Common myeloid progenitor, CD34-positive (primary cell): ENCODE data around the gene IFNA4.

Experiments used
- CTCF ChIA-PET: fragments of 350-600 bp; sonication (Branson Sonifier 250); formaldehyde crosslinking; loops from one replicate; lab custom pipeline; 2021; ENCODE audit warnings: antibody characterized with exemption; lab: Charles Lee
- POLR2A ChIA-PET: fragments of 350-600 bp; sonication (Branson Sonifier 250); formaldehyde crosslinking; loops from one replicate; lab custom pipeline; 2021; ENCODE audit warnings: antibody characterized with exemption; lab: Charles Lee
- DNase-seq, 3 donors: peaks; one replicate each; pipeline versions ENCODE4 v3.0.0 to v3.0.0-alpha.2; 2013
- H3K27ac ChIP-seq, 2 experiments: 1 replicate in 1 of 2; 2 replicates in 1 of 2; pipeline ENCODE4 v1.7.0; 2013; ENCODE audit warnings: inconsistent platforms in 2 of 2, low read length in 2 of 2, mild to moderate bottlenecking in 2 of 2, low read depth in 1 of 2, moderate library complexity in 1 of 2; ENCODE audit not compliant: severe bottlenecking in 2 of 2, insufficient read depth in 1 of 2, poor library complexity in 1 of 2
- H3K27me3 ChIP-seq, 5 experiments: replicated peaks in 2 of 5; 1 replicate in 3 of 5; 2 replicates in 2 of 5; pipeline versions ENCODE4 v1.6.1 to v1.7.0; 2013; ENCODE audit warnings: low read length in 4 of 5, mild to moderate bottlenecking in 2 of 5, moderate library complexity in 2 of 5, inconsistent platforms in 1 of 5; ENCODE audit not compliant: insufficient read depth in 5 of 5, control insufficient read depth in 4 of 5
- H3K36me3 ChIP-seq, 4 experiments: 1 replicate in 2 of 4; 2 replicates in 2 of 4; pipeline versions ENCODE4 v1.6.1 to v1.7.0; 2013; ENCODE audit warnings: low read length in 3 of 4, control low read depth in 1 of 4, mild to moderate bottlenecking in 1 of 4; ENCODE audit not compliant: control insufficient read depth in 4 of 4, insufficient read depth in 4 of 4
- H3K4me1 ChIP-seq, 4 experiments: 1 replicate in 3 of 4; 2 replicates in 1 of 4; pipeline versions ENCODE4 v1.6.1 to v1.7.1; 2013; ENCODE audit warnings: low read length in 3 of 4, mild to moderate bottlenecking in 3 of 4, control low read depth in 1 of 4, inconsistent platforms in 1 of 4, moderate library complexity in 1 of 4; ENCODE audit not compliant: control insufficient read depth in 4 of 4, insufficient read depth in 4 of 4; ENCODE audit errors: control extremely low read depth in 1 of 4
- H3K4me3 ChIP-seq, 7 experiments: 1 replicate in 4 of 7; 2 replicates in 3 of 7; pipeline versions ENCODE4 v1.5.1 to v1.7.0; 2013; ENCODE audit warnings: mild to moderate bottlenecking in 7 of 7, low read length in 6 of 7, moderate library complexity in 6 of 7, inconsistent platforms in 2 of 7, low read depth in 2 of 7, control low read depth in 1 of 7; ENCODE audit not compliant: insufficient read depth in 4 of 7, control insufficient read depth in 1 of 7; ENCODE audit errors: extremely low read depth in 1 of 7
- H3K9me3 ChIP-seq, 5 experiments: 1 replicate in 4 of 5; 2 replicates in 1 of 5; pipeline versions ENCODE4 v1.6.1 to v1.7.1; 2013; ENCODE audit warnings: low read length in 4 of 5, mild to moderate bottlenecking in 2 of 5, inconsistent platforms in 1 of 5, low read depth in 1 of 5, moderate library complexity in 1 of 5; ENCODE audit not compliant: control insufficient read depth in 4 of 5, insufficient read depth in 2 of 5; ENCODE audit errors: control extremely low read depth in 1 of 5
- WGBS: methylation state at CpG from one replicate; pipeline ENCODE4 v1.1.5; 2013; ENCODE audit not compliant: insufficient coverage; 5-methylcytosine and 5-hydroxymethylcytosine counted together

IFNA4 gene

DNA sequence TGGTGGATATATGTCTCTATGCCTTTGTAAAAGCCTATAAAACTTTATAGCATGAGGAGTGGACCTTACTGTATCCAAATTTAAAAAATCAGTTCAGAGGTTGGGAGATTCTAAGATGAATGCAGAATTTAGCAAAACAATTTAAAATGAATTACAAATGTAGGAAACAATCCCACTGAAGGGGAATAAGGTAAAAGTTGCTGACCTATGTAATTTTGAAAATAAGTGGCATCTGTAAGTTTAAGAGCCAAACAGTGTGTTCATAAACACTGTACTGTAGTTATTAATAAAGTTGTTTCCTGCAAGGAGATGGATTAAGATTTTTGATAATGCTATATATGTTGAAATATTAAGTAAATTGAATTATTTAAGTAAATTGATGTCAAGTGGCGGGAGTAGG lies 50.4 kb downstream of the IFNA4 start:
- Histone ChIP-seq H3K36me3 (no peaks in the 10 kb centered on the region), H3K27ac (no peak overlapping the region), H3K27me3 (no peaks in the 10 kb centered on the region), H3K9me3 (no peaks in the 10 kb centered on the region), H3K4me3 (no peak overlapping the region), H3K4me1 (peaks cover 0 to 2% (median 1%) of the 10 kb centered on the region in 4 experiments)
- WGBS = no CpG with 5 or more reads among the region's 1 CpG
- DNase-seq = no peak
- ChIA-PET POLR2A (no interaction called here), CTCF (no interaction called here)
